ENCODE results near the gene GNPNAT1.
"Not testable (repeated sequence)": the region's sequence is repeated elsewhere in the genome, so short reads cannot be mapped to it uniquely, and the experiment has no call there.

Gene GNPNAT1

GRCh38 chr14:52790011-52790755 is 1.2 kb downstream of the GNPNAT1 start:
- in situ Hi-C loops (cut with HindIII; ENCODE audit: low sequenced_read_pairs): no loop called here

- in situ Hi-C loops (cut with HindIII; ENCODE audit: low sequenced_read_pairs): no loop called here
These were observed 2.3 kb downstream of the GNPNAT1 start for GRCh38 chr14:52789118-52789517.

DNA sequence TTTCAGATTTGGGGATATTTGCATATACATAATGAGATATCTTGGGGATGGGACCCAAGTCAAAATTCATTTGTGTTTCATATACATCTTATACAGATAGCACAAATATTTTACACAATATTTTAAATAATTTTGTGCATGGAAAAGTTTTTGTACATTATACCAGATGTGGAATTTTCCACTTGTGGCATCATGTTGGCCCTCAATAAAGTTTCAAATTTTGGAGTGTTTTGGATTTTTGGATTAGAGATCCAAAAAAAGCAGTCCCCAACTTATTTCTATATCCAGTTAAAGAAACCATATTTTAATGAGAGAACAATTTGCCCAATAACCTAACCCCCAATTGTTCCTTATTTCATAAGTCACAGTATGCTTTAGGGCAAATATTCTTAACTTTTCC is 4.5 kb downstream of the GNPNAT1 start:
- in situ Hi-C loops (cut with HindIII; ENCODE audit: low sequenced_read_pairs): no loop called here

DNA sequence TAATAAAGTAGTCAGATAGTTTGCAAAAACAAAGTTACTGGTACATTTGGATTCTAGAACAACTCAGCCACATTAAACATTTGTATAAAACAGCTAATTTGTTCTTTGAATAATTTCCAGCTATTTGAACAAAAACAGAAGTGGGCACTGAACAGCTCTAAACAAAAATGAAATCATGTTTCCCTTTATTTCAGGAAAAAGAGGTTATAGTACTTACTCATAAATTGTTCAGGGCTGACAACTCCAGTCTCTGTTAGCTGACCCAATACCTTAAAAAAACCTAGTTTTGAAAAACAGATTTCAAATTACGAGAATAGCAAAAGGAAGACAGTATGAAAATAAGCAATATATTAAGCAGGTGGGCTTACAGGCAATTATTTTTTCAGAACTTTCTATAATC is 8.2 kb downstream of the GNPNAT1 start:
- in situ Hi-C loops (cut with HindIII; ENCODE audit: low sequenced_read_pairs): no loop called here

DNA sequence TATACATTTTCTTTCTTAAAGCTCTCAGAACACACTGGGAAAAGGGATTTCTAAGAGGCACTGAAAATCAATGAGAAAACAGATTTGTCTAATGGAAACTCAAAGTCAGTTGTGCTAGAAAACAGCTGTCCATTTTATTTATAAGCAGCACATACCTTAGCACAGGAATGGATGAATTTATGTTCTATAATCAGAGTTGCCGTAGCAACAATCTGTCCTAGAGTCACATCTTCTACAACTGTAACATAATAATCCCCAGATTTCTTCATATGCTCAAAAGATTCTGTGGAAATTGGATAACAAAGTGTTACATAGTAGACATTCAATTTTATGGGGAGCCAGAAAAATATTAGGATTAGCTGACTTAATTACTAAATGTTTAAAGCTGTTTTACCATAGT is 9.8 kb downstream of the GNPNAT1 start:
- in situ Hi-C loops (cut with HindIII; ENCODE audit: low sequenced_read_pairs): no loop called here

GRCh38 chr14:52780893-52781292 is 10.5 kb downstream of the GNPNAT1 start:
- in situ Hi-C loops (cut with HindIII; ENCODE audit: low sequenced_read_pairs): no loop called here

GRCh38 chr14:52778702-52779101 is 12.7 kb downstream of the GNPNAT1 start:
- in situ Hi-C loops (cut with HindIII; ENCODE audit: low sequenced_read_pairs): no loop called here

DNA sequence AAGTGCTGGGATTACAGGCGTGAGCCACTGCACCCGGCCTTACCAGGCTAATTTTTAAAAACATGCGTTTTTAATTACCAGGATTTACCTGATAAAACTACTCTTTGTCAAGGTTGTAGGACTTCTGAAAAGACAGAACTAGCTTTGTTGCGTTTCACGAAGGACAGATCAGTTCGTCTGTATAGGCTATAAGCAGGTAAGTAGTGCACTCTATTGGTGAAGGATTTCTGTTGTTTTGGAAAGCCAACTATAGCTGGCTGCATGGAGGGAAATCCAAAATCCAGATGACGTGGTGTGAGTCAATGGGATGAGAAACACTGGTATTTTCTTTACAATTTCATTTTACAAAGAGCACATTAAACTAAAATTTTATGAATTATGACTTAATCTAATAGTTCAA is 14.6 kb downstream of the GNPNAT1 start:
- in situ Hi-C loops (cut with HindIII; ENCODE audit: low sequenced_read_pairs): no loop called here

- in situ Hi-C loops (cut with HindIII; ENCODE audit: low sequenced_read_pairs): no loop called here
These were observed 21.5 kb downstream of the GNPNAT1 start for GRCh38 chr14:52769887-52770286.

DNA sequence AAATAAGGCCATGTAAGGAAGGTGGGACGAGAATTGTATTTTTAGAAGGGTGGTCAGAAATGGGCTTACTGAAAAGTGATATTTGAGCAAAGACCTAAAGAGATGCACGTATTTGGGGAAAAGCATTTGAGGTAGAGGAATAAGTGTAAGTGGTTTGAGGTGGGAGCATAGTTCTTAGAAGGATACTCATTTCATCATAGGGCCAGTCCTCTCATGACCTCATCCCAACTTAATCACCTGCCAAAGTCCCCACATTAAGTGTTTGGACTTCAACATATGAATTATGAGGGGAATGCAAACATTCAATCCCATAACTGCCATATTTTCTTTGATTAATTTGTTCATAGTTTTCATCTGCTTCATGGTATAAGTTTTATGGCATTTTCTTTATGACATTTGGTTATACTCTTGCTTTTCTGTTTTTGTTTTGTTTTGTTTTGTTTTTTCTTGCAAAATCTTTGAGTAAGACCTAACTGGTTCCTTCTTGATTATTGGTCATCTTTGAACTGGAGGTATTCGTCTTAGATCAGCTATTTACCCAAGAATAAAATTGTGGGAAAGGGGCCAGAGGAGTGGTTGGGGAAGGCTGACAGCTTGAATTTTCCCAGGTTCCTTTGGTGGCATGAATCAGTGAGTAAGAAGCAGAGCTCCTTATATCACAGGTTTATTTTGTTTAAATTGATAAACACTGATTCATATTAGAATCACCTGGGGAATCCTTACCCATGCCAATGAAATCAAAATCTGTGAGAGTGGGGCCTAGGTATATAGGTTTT is 24.2 kb downstream of the GNPNAT1 start:
- in situ Hi-C loops (cut with HindIII; ENCODE audit: low sequenced_read_pairs): no loop called here

- in situ Hi-C loops (cut with HindIII; ENCODE audit: low sequenced_read_pairs): not testable (repeated sequence)
These were observed 28.5 kb downstream of the GNPNAT1 start for GRCh38 chr14:52762923-52763322.

GRCh38 chr14:52759145-52759544 is 32.3 kb downstream of the GNPNAT1 start:
- in situ Hi-C loops (cut with HindIII; ENCODE audit: low sequenced_read_pairs): no loop called here

GRCh38 chr14:52755607-52756316 is 35.6 kb downstream of the GNPNAT1 start:
- in situ Hi-C loops (cut with HindIII; ENCODE audit: low sequenced_read_pairs): no loop called here

GRCh38 chr14:52748647-52749292 is 42.6 kb downstream of the GNPNAT1 start:
- in situ Hi-C loops (cut with HindIII; ENCODE audit: low sequenced_read_pairs): no loop called here

GRCh38 chr14:52741865-52742264 is 49.5 kb downstream of the GNPNAT1 start:
- in situ Hi-C loops (cut with HindIII; ENCODE audit: low sequenced_read_pairs): no loop called here

GRCh38 chr14:52740751-52741150 is 50.7 kb downstream of the GNPNAT1 start:
- in situ Hi-C loops (cut with HindIII; ENCODE audit: low sequenced_read_pairs): no loop called here

DNA sequence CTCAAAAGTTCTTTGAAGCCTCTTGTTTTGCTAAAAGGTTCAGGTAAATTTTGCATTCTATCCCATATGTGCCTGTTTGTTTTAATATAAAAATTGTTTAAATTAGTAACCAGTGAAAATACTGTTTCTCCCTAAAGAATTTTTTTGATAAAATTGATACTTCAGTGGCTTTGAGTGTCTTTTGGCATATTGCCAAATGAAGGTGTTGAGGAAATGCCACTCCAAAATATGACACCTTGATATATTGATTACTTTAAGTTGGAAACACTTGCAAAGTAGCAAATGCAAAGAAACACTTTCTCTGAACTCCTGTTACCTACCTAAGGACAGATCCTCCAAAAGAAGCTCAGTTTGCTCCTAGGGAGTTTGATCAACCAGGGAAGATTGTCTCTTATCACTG is 53.0 kb downstream of the GNPNAT1 start:
- in situ Hi-C loops (cut with HindIII; ENCODE audit: low sequenced_read_pairs): no loop called here

DNA sequence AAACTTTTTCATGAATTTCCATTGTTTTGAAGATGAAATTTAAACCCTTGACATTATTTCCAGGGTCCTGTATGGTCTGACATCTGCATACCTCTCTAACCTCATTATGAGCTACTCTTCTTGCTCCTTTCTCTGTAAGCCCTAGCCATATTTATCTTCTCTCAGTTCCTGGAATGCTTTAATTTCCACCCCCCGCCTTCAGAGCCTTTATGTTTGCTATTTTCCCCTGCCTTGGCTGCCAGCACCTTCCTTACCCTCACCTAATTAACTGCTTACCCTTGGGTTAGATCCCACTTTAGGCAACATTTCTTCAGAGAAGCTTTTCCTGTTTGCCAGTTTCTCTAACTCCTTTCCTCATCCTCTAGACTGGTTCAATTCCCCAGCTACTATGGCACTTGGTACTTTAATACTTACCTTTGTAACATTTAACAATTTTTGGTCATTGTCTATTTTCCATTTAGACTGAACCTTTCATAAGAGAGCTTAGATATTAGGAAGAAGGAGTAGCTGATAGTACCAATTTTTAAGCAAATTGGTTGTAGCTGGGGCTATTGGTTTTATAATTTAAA is 55.4 kb downstream of the GNPNAT1 start:
- in situ Hi-C loops (cut with HindIII; ENCODE audit: low sequenced_read_pairs): no loop called here

GRCh38 chr14:52733824-52734223 is 57.6 kb downstream of the GNPNAT1 start:
- in situ Hi-C loops (cut with HindIII; ENCODE audit: low sequenced_read_pairs): no loop called here

GRCh38 chr14:52730709-52731111 is 60.7 kb downstream of the GNPNAT1 start:
- in situ Hi-C loops (cut with HindIII; ENCODE audit: low sequenced_read_pairs): no loop called here
